Measurements from ENCODE around the gene UMOD. TPM values are rescaled to one million over a fixed set of nuclear protein-coding genes. Genes with fewer than 3 reads are reported as not detected.
"Not testable (repeated sequence)": the region's sequence is repeated elsewhere in the genome, so short reads cannot be mapped to it uniquely, and the experiment has no call there.

Gene UMOD
- total RNA-seq, 2 donors from 2014 or later: not detected

DNA sequence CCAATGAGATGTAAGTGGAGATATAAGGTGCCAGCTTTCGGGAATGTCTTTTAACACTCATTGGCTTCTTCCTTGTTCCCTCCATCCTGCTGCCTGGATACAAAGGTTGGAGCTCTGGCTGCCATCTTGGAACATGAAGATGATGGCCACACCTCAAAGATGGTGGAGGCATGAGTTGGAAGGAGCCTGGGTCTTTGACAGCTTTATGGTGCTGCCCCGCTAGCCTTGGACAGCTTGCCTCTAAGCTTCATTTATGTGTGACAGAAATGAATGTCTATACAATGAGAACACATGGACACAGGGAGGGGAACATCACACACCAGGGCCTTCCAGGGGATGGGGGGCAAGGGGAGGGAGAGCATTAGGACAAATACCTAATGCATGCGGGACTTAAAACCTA lies 38.8 kb downstream of the UMOD start:
- DNase-seq (no peak), ATAC-seq (no peak)
- Mint-ChIP-seq H3K4me3 (no peak overlapping the region), H3K27me3 (peaks cover 7% of the 10 kb centered on the region), H3K4me1 (no peaks in the 10 kb centered on the region), H3K36me3 (ENCODE audit: low read depth) (peaks cover 2% of the 10 kb centered on the region), H3K27ac (no peak overlapping the region)
- H3K9me3 ChIP-seq (ENCODE audit: control insufficient read depth, low read length, poor library complexity, severe bottlenecking): no peaks in the 10 kb centered on the region

DNA sequence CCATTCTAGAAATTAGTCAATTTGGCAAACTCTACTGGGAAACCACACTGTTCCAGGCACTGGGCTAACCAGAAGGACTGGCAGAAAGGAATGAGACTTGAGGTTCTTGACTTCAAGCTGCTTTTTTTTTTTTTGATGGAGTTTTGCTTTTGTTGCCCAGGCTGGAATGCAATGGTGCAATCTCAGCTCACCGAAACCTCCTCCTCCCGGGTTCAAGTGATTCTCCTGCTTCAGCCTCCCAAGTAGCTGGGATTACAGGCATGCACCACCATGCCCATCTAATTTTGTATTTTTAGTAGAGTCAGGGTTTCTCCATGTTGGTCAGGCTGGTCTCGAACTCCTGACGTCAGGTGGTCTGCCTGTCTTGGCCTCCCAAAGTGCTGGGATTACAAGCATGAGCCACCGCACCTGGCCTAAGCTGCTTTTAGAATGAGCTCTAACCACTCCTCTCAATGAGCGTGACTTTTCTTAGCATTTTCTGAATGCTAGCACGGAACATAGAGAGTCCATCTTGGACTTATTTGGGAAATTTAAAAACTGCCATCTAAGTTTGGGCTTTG lies 39.9 kb downstream of the UMOD start:
- not testable (repeated sequence) for H3K9me3 ChIP-seq (ENCODE audit: control insufficient read depth, low read length, poor library complexity, severe bottlenecking); DNase-seq; ATAC-seq; H3K27ac Mint-ChIP-seq; H3K36me3 Mint-ChIP-seq (ENCODE audit: low read depth); H3K4me3 Mint-ChIP-seq; H3K4me1 Mint-ChIP-seq
- H3K27me3 Mint-ChIP-seq: peaks cover 11% of the 10 kb centered on the region

DNA sequence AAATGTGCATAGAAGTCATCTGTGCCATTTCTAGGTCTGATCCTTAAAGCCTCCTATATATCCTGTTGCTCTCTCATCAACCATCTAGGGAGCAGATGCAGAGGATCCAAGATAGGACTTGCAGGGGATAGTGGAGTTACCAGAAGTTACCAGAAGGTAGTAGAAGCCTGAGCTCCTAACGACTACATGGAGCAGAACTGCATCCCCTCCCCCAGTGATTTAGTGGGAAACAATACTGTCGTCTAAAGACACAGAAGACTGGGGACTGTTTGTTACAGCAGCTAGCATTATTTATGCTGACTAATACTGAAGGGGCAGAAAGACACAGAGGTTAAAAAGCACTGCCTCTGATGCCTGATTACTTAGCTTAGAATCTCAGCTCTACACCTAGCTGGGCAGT lies 41.0 kb downstream of the UMOD start:
- H3K4me1 Mint-ChIP-seq: no peaks in the 10 kb centered on the region
- no peak overlapping the region for H3K4me3 Mint-ChIP-seq
- DNase-seq (no peak), ATAC-seq (no peak)
- no peak overlapping the region for H3K27ac Mint-ChIP-seq
- H3K9me3 ChIP-seq (ENCODE audit: control insufficient read depth, low read length, poor library complexity, severe bottlenecking): no peaks in the 10 kb centered on the region
- H3K27me3 Mint-ChIP-seq: peaks cover 13% of the 10 kb centered on the region
- no peaks in the 10 kb centered on the region for H3K36me3 Mint-ChIP-seq (ENCODE audit: low read depth)

GRCh38 chr16:20310421-20311395 lies 41.8 kb downstream of the UMOD start:
- DNase-seq (no peak), ATAC-seq (no peak)
- peaks cover 17% of the 10 kb centered on the region for H3K27me3 Mint-ChIP-seq
- no peak overlapping the region for H3K27ac Mint-ChIP-seq
- H3K4me3 Mint-ChIP-seq: no peak overlapping the region
- no peaks in the 10 kb centered on the region for H3K9me3 ChIP-seq (ENCODE audit: control insufficient read depth, low read length, poor library complexity, severe bottlenecking)
- H3K4me1 Mint-ChIP-seq: no peaks in the 10 kb centered on the region
- H3K36me3 Mint-ChIP-seq (ENCODE audit: low read depth): no peaks in the 10 kb centered on the region

DNA sequence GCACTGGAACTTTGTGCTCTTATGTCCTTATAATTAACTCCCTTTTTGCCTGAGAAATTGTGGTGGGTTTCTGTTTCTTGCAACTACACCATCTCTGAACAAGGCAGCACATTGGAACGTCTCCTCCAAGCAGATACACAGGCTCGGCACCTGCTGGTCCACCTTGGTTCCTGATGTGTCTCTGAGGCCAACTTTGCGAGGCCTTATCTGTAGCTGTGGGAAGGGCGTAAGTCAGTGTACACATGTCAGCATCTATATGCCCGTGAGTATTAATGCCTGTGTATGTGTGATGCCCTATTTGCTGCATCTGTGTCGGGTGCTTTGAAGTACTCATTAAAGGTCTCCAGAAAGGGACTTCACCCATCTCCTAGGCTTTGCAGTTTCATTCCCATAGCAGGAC lies 42.7 kb downstream of the UMOD start:
- Mint-ChIP-seq H3K36me3 (ENCODE audit: low read depth) (no peaks in the 10 kb centered on the region), H3K27ac (no peak overlapping the region), H3K4me1 (no peaks in the 10 kb centered on the region), H3K4me3 (no peak overlapping the region), H3K27me3 (peaks cover 17% of the 10 kb centered on the region)
- no peak for ATAC-seq
- H3K9me3 ChIP-seq (ENCODE audit: control insufficient read depth, low read length, poor library complexity, severe bottlenecking): no peaks in the 10 kb centered on the region
- DNase-seq: no peak

GRCh38 chr16:20308801-20309590 lies 43.5 kb downstream of the UMOD start:
- Mint-ChIP-seq H3K36me3 (ENCODE audit: low read depth) (no peaks in the 10 kb centered on the region), H3K27ac (no peak overlapping the region), H3K4me3 (no peak overlapping the region), H3K27me3 (peaks cover 17% of the 10 kb centered on the region), H3K4me1 (no peaks in the 10 kb centered on the region)
- no peak for ATAC-seq
- H3K9me3 ChIP-seq (ENCODE audit: control insufficient read depth, low read length, poor library complexity, severe bottlenecking): no peaks in the 10 kb centered on the region
- DNase-seq: no peak

DNA sequence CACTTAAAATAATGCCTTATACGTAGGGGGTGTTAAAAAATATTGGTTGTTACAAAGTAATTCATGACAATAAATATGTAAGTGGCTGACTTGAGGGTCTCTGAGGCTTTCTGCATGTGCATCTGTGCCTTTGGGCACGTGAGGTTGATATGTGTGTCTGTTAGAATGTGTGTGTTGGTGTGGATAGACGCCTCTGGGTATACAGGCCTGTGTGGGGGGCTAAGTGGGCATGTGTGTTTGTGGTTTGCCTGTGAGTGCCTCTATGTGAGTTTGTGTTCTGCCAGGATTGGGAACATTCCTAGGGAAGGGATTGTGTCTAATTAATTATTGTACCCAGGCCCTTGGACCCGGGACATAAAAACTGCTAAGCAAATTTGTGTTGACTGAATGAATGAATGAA lies 44.2 kb downstream of the UMOD start:
- no peaks in the 10 kb centered on the region for H3K36me3 Mint-ChIP-seq (ENCODE audit: low read depth)
- H3K27ac Mint-ChIP-seq: no peak overlapping the region
- H3K4me3 Mint-ChIP-seq: no peak overlapping the region
- peaks cover 21% of the 10 kb centered on the region for H3K27me3 Mint-ChIP-seq
- ATAC-seq: no peak
- no peaks in the 10 kb centered on the region for H3K4me1 Mint-ChIP-seq
- no peaks in the 10 kb centered on the region for H3K9me3 ChIP-seq (ENCODE audit: control insufficient read depth, low read length, poor library complexity, severe bottlenecking)
- no peak for DNase-seq

DNA sequence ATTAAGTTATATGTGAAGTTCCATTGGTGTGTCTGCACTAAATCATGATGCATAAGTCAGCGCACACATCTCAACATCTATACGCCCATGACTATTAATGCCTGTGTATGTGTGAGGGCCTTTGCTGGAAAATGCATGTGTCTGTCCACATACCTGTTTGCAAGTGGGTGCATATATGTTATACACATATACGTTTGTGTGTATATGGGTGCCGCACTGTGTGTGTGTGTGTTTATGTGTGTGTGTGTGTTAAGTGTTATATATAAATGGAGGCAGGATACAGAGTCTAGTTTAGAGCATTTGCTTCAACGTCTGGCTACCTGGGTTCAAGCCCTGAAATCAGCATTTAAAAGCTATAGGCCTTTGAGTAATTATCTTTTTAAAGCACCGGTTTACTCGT lies 44.7 kb downstream of the UMOD start:
- Mint-ChIP-seq H3K27ac (no peak overlapping the region), H3K4me1 (no peaks in the 10 kb centered on the region), H3K36me3 (ENCODE audit: low read depth) (no peaks in the 10 kb centered on the region), H3K27me3 (peaks cover 26% of the 10 kb centered on the region), H3K4me3 (no peak overlapping the region)
- no peaks in the 10 kb centered on the region for H3K9me3 ChIP-seq (ENCODE audit: control insufficient read depth, low read length, poor library complexity, severe bottlenecking)
- DNase-seq (no peak), ATAC-seq (no peak)

- Mint-ChIP-seq H3K27me3 (peaks cover 26% of the 10 kb centered on the region), H3K4me3 (no peak overlapping the region), H3K27ac (no peak overlapping the region), H3K4me1 (no peaks in the 10 kb centered on the region), H3K36me3 (ENCODE audit: low read depth) (no peaks in the 10 kb centered on the region)
- no peak for DNase-seq
- no peak for ATAC-seq
- H3K9me3 ChIP-seq (ENCODE audit: control insufficient read depth, low read length, poor library complexity, severe bottlenecking): no peaks in the 10 kb centered on the region
Measured at GRCh38 chr16:20307240-20307671, 45.3 kb downstream of the UMOD start.

DNA sequence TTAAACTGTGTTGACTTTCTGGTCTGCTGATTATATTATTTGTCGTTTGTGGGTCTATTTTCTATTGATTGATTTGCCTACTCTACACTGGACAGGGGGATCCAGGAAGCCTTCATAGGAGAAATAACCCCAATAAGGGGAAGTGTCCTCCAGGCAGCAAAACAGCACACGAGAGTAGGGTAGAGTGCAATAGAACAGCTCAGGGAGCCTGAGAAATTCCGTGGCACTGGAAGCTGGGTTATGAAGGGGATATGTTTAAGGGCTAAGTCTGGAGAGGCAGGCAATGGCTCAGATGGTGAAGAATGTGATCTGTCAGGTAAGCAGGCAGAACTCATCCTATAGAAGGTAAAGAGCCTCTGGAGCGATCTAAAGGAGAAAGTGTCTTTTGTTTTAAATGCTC lies 46.1 kb downstream of the UMOD start:
- Mint-ChIP-seq H3K36me3 (ENCODE audit: low read depth) (no peaks in the 10 kb centered on the region), H3K4me3 (no peak overlapping the region), H3K4me1 (no peaks in the 10 kb centered on the region), H3K27me3 (peaks cover 26% of the 10 kb centered on the region), H3K27ac (no peak overlapping the region)
- ATAC-seq (no peak), DNase-seq (no peak)
- H3K9me3 ChIP-seq (ENCODE audit: control insufficient read depth, low read length, poor library complexity, severe bottlenecking): no peaks in the 10 kb centered on the region

GRCh38 chr16:20303012-20303411 lies 49.5 kb downstream of the UMOD start:
- DNase-seq (no peak), ATAC-seq (no peak)
- Mint-ChIP-seq H3K4me3 (no peak overlapping the region), H3K4me1 (peaks cover 3% of the 10 kb centered on the region), H3K27ac (no peak overlapping the region), H3K27me3 (peaks cover 40% of the 10 kb centered on the region), H3K36me3 (ENCODE audit: low read depth) (no peaks in the 10 kb centered on the region)
- no peaks in the 10 kb centered on the region for H3K9me3 ChIP-seq (ENCODE audit: control insufficient read depth, low read length, poor library complexity, severe bottlenecking)

DNA sequence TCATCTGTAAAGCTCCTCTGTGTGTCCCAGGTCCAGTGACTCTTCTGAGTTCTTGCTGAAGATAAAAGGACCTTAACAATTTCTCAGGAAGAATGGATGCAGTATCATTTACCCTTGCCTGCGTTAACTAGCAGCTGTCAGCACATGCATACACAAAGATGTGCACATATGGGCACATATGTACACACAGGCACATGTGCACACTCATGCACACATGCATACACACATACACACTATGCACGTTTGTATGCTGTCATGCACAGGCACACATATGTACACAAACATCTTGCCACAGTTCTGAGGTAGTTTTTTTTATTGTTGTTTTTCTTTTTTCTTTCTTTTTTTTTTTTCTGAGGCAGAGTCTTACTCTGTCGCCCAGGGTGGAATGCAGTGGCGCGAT lies 50.1 kb downstream of the UMOD start:
- H3K4me1 Mint-ChIP-seq: peaks cover 3% of the 10 kb centered on the region
- ATAC-seq (no peak), DNase-seq (no peak)
- H3K27ac Mint-ChIP-seq: no peak overlapping the region
- peaks cover 40% of the 10 kb centered on the region for H3K27me3 Mint-ChIP-seq
- H3K9me3 ChIP-seq (ENCODE audit: control insufficient read depth, low read length, poor library complexity, severe bottlenecking): no peaks in the 10 kb centered on the region
- no peaks in the 10 kb centered on the region for H3K36me3 Mint-ChIP-seq (ENCODE audit: low read depth)
- no peak overlapping the region for H3K4me3 Mint-ChIP-seq

- H3K27ac Mint-ChIP-seq: no peak overlapping the region
- no peaks in the 10 kb centered on the region for H3K9me3 ChIP-seq (ENCODE audit: control insufficient read depth, low read length, poor library complexity, severe bottlenecking)
- DNase-seq: no peak
- H3K36me3 Mint-ChIP-seq (ENCODE audit: low read depth): no peaks in the 10 kb centered on the region
- H3K4me3 Mint-ChIP-seq: no peak overlapping the region
- peaks cover 3% of the 10 kb centered on the region for H3K4me1 Mint-ChIP-seq
- H3K27me3 Mint-ChIP-seq: peaks cover 44% of the 10 kb centered on the region
- ATAC-seq: no peak
Measured at GRCh38 chr16:20301840-20302239, 50.7 kb downstream of the UMOD start.
